Neural crest cell (in vitro differentiated cells): Measurements from ENCODE around the gene SPG11. TPM values are rescaled to one million over a fixed set of nuclear protein-coding genes. Genes with fewer than 3 reads are reported as not detected.

ENCODE experiments used
- DNase-seq: peaks from one replicate; pipeline ENCODE4 v3.0.0; 2021; ENCODE audit warnings: low read depth, mixed read lengths, low spot score
- H3K27ac Mint-ChIP-seq: one replicate; pipeline ENCODE4 v1.8.0; 2021; ENCODE audit warnings: mild to moderate bottlenecking, mixed read lengths; ENCODE audit not compliant: unreplicated experiment
- H3K27me3 Mint-ChIP-seq: 2 replicates; pipeline ENCODE4 v1.8.0; 2021; ENCODE audit warnings: low read depth, mild to moderate bottlenecking, mixed read lengths
- H3K36me3 Mint-ChIP-seq: 2 replicates; pipeline ENCODE4 v1.8.0; 2021; ENCODE audit warnings: low read depth, mild to moderate bottlenecking, mixed read lengths
- H3K4me1 Mint-ChIP-seq: 2 replicates; pipeline ENCODE4 v1.8.0; 2021; ENCODE audit warnings: mixed read lengths
- H3K4me3 Mint-ChIP-seq: one replicate; pipeline ENCODE4 v1.8.0; 2021; ENCODE audit warnings: mild to moderate bottlenecking, mixed read lengths
- H3K9me3 Mint-ChIP-seq: 2 replicates; pipeline ENCODE4 v1.8.0; 2021; ENCODE audit warnings: mixed read lengths
- CTCF ChIP-seq: fragments of 200-600 bp; sonication (generic); conservative IDR thresholded peaks from 2 replicates; pipeline ENCODE4 v1.5.0; 2021; ENCODE audit warnings: antibody characterized with exemption, mild to moderate bottlenecking
- total RNA-seq: library from RNA; stranded (reverse); gene quantifications from 2 replicates; pipeline ENCODE4 v1.2.1, GENCODE V29; 2021

The SPG11 gene
- total RNA-seq, 1 donor from 2014 or later: 61.7 TPM

- Mint-ChIP-seq H3K9me3 (no peaks in the 10 kb centered on the region), H3K36me3 (peaks cover 13% of the 10 kb centered on the region), H3K27me3 (no peaks in the 10 kb centered on the region), H3K27ac (peak overlapping the region; percentile 69), H3K4me3 (no peak overlapping the region), H3K4me1 (no peaks in the 10 kb centered on the region)
- TF ChIP-seq CTCF: no peak
- no peak for DNase-seq
Measured at GRCh38 chr15:44598066-44598465, 65.4 kb downstream of the SPG11 start.

- TF ChIP-seq CTCF: no peak
- no peaks in the 10 kb centered on the region for H3K9me3 Mint-ChIP-seq
- peaks cover 6% of the 10 kb centered on the region for H3K36me3 Mint-ChIP-seq
- H3K4me1 Mint-ChIP-seq: no peaks in the 10 kb centered on the region
- no peak for DNase-seq
- no peaks in the 10 kb centered on the region for H3K27me3 Mint-ChIP-seq
- no peak overlapping the region for H3K27ac Mint-ChIP-seq
- no peak overlapping the region for H3K4me3 Mint-ChIP-seq
Measured at GRCh38 chr15:44596511-44597010, 66.9 kb downstream of the SPG11 start.

- H3K4me3 Mint-ChIP-seq: no peak overlapping the region
- H3K9me3 Mint-ChIP-seq: no peaks in the 10 kb centered on the region
- DNase-seq: no peak
- no peaks in the 10 kb centered on the region for H3K27me3 Mint-ChIP-seq
- TF ChIP-seq CTCF: no peak
- peaks cover 6% of the 10 kb centered on the region for H3K36me3 Mint-ChIP-seq
- no peaks in the 10 kb centered on the region for H3K4me1 Mint-ChIP-seq
- H3K27ac Mint-ChIP-seq: no peak overlapping the region
Measured at GRCh38 chr15:44595656-44596510, 67.6 kb downstream of the SPG11 start.

- no peak overlapping the region for H3K27ac Mint-ChIP-seq
- DNase-seq: no peak
- no peaks in the 10 kb centered on the region for H3K27me3 Mint-ChIP-seq
- H3K4me3 Mint-ChIP-seq: no peak overlapping the region
- H3K36me3 Mint-ChIP-seq: peaks cover 6% of the 10 kb centered on the region
- TF ChIP-seq CTCF: no peak
- no peaks in the 10 kb centered on the region for H3K9me3 Mint-ChIP-seq
- no peaks in the 10 kb centered on the region for H3K4me1 Mint-ChIP-seq
Measured at GRCh38 chr15:44595246-44595645, 68.2 kb downstream of the SPG11 start.

- no peak overlapping the region for H3K4me3 Mint-ChIP-seq
- no peaks in the 10 kb centered on the region for H3K9me3 Mint-ChIP-seq
- H3K36me3 Mint-ChIP-seq: peaks cover 6% of the 10 kb centered on the region
- no peaks in the 10 kb centered on the region for H3K4me1 Mint-ChIP-seq
- TF ChIP-seq CTCF: peak; percentile 57
- no peak for DNase-seq
- no peaks in the 10 kb centered on the region for H3K27me3 Mint-ChIP-seq
- H3K27ac Mint-ChIP-seq: peak overlapping the region; percentile 35
Measured at GRCh38 chr15:44593042-44593736, 70.3 kb downstream of the SPG11 start.
